Esophagus squamous epithelium (tissue), 4 donors: ENCODE results near the gene SLCO2B1.

Experiments used
- CTCF ChIP-seq, 6 experiments: fragments of 450-650 bp in 4 of 6; fragments of 200-600 bp in 2 of 6; sonication (generic) in 2 of 6; IDR thresholded peaks; one replicate each; pipeline ENCODE4 v1.5.1; 2016 to 2019; ENCODE audit warnings: antibody characterized with exemption in 6 of 6, mild to moderate bottlenecking in 4 of 6, moderate library complexity in 4 of 6
- POLR2A ChIP-seq, 4 donors: fragments of 450-650 bp; IDR thresholded peaks; one replicate each; pipeline ENCODE4 v1.6.1; 2017; ENCODE audit warnings: antibody characterized with exemption in 4 of 4, mild to moderate bottlenecking in 4 of 4, moderate library complexity in 3 of 4

GRCh38 chr11:75163921-75164849 lies 13.3 kb downstream of the SLCO2B1 start:
- TF ChIP-seq POLR2A (IDR thresholded peaks at IDR 0.05) (no peak), CTCF (IDR thresholded peaks at IDR 0.05) (no peak)
